Measurements from ENCODE around the gene RUNDC3A. TPM values are rescaled to one million over a fixed set of nuclear protein-coding genes. Genes with fewer than 3 reads are reported as not detected.

The RUNDC3A gene
- total and polyA plus RNA-seq, 2 of the 8 experiments (the other 6 are each of a cell fraction or from before 2014, with no cell fraction given): 6.4 to 13.8 TPM

- Histone ChIP-seq H3K36me3 (ENCODE audit: control insufficient read depth in 2 of 4, insufficient read depth in 4 of 4, low read length in 3 of 4) (no peaks in the 10 kb centered on the region), H3K4me1 (replicated peaks in 1 of 4; ENCODE audit: control insufficient read depth in 3 of 4, insufficient read depth in 4 of 4, low read length in 3 of 4) (peaks cover 0 to 2% (median 2%) of the 10 kb centered on the region in 4 experiments; a peak in 5 of 7 replicates), H2BK120ac (replicated peaks; ENCODE audit: low read depth, low read length) (no peak overlapping the region), H3K9ac (replicated peaks in 1 of 4; ENCODE audit: extremely low read depth in 1 of 4, low read depth in 3 of 4, low read length in 3 of 4) (no peak overlapping the region), H3K27me3 (replicated peaks in 1 of 4; ENCODE audit: control insufficient read depth in 3 of 4, extremely low read depth in 1 of 4, insufficient read depth in 3 of 4, low read length in 3 of 4) (peaks cover 0 to 2% (median under 1%) of the 10 kb centered on the region in 4 experiments; a peak in 1 of 7 replicates), H2BK12ac (ENCODE audit: low read depth, low read length) (no peak overlapping the region), H3K4me2 (ENCODE audit: insufficient read depth in 1 of 2, low read depth in 2 of 2, low read length in 2 of 2) (no peak overlapping the region), H2BK15ac (ENCODE audit: low read length) (no peak overlapping the region), H2BK5ac (ENCODE audit: low read depth, low read length) (no peak overlapping the region), H4K8ac (ENCODE audit: extremely low read depth, insufficient read depth, low read length) (no peak overlapping the region), H3K23ac (ENCODE audit: insufficient read length) (no peak overlapping the region), H3K56ac (replicated peaks; ENCODE audit: insufficient read length, low read depth, low read length) (no peak overlapping the region), H4K20me1 (replicated peaks in 1 of 2; ENCODE audit: control insufficient read depth in 1 of 2, insufficient read depth in 2 of 2, low read length in 2 of 2) (no peaks in the 10 kb centered on the region), H3K14ac (ENCODE audit: insufficient read length) (no peak overlapping the region), H3K79me2 (ENCODE audit: control insufficient read depth in 1 of 2, insufficient read depth in 2 of 2, low read length in 2 of 2) (no peaks in the 10 kb centered on the region), H2BK20ac (ENCODE audit: low read length) (no peak overlapping the region), H2AK5ac (ENCODE audit: low read depth, low read length) (no peak overlapping the region), H3K23me2 (ENCODE audit: low read depth, low read length) (no peaks in the 10 kb centered on the region; the same call in 1 of the 2 replicates), H3K27ac (ENCODE audit: low read depth, low read length) (no peak overlapping the region), H3K18ac (ENCODE audit: extremely low read depth, low read length) (no peak overlapping the region), H4K5ac (ENCODE audit: insufficient read length, low read depth, low read length) (no peak overlapping the region), H3K9me3 (ENCODE audit: insufficient read depth in 2 of 2, low read depth in 1 of 2, low read length in 1 of 2) (no peaks in the 10 kb centered on the region), H3K79me1 (ENCODE audit: low read depth, low read length) (no peaks in the 10 kb centered on the region), H4K91ac (replicated peaks; ENCODE audit: insufficient read length, low read length) (no peak overlapping the region), H3K4ac (replicated peaks; ENCODE audit: insufficient read length, low read depth, low read length) (no peak overlapping the region), H2AFZ (ENCODE audit: low read length) (no peak overlapping the region), H3K4me3 (ENCODE audit: extremely low read depth in 1 of 4, insufficient read depth in 2 of 4, low read depth in 3 of 4, low read length in 4 of 4) (no peak overlapping the region)
- FAIRE-seq (no peak), DNase-seq (ENCODE audit: low read depth in 1 of 2, low spot score in 2 of 2) (no peak)
- WGBS, 2 experiments (ENCODE audit: extremely low coverage in 1 of 2, insufficient coverage in 1 of 2, insufficient read length in 1 of 2, insufficient replicate concordance in 2 of 2, low coverage in 1 of 2, low lambda C conversion rate in 2 of 2, missing lambda C conversion rate in 1 of 2): 93% methylated on average over 2 of the region's 2 CpGs; no CpG with 5 or more reads in 1 of the 2 experiments
- ChIA-PET CTCF (ENCODE audit: partially characterized antibody) (interaction anchor here (0.6 to 11.0 kb wide), 9 partner anchors 10 to 184 kb away, joined by 3 to 158 read pairs (median 5); partner anchors contain the start of genes FAM171A2 and GRN), POLR2A (ENCODE audit: partially characterized antibody) (interaction anchor here (0.7 to 2.1 kb wide), 3 partner anchors 17 to 120 kb away, joined by 3 to 5 read pairs (median 3); no protein-coding TSS in a partner anchor)
- TF ChIP-seq ATF2 (IDR thresholded peaks at IDR 0.05; ENCODE audit: low read length) (no peak), MAX (IDR thresholded peaks at IDR 0.05) (no peak), SP4 (IDR thresholded peaks at IDR 0.05; ENCODE audit: low read length) (no peak), SIX5 (IDR thresholded peaks at IDR 0.05; ENCODE audit: low read depth, low read length) (no peak), YY1 (IDR thresholded peaks at IDR 0.05; ENCODE audit: low read depth, low read length) (no peak), PHF8 (conservative IDR thresholded peaks at IDR 0.05; ENCODE audit: low read depth, low read length) (no peak), ATF3 (IDR thresholded peaks at IDR 0.05; ENCODE audit: insufficient read depth, low read depth, low read length) (no peak), EGR1 (IDR thresholded peaks at IDR 0.05; ENCODE audit: borderline replicate concordance, low read depth, low read length) (no peak), SIN3A (conservative IDR thresholded peaks at IDR 0.05 in 1 of 2, IDR thresholded peaks at IDR 0.05 in 1 of 2; ENCODE audit: low read depth in 1 of 2, low read length in 2 of 2) (no peak), NRF1 (IDR thresholded peaks at IDR 0.05; ENCODE audit: low read depth, low read length) (no peak), TAF1 (IDR thresholded peaks at IDR 0.05; ENCODE audit: low read depth, low read length) (no peak), KDM4A (IDR thresholded peaks at IDR 0.05; ENCODE audit: low read depth, low read length, severe bottlenecking) (no peak)
Observed at GRCh38 chr17:44334315-44334714, 25.9 kb downstream of the RUNDC3A start.
